Loucy (cell line): ENCODE measurements around the gene USP20.

Experiments used
- CTCF ChIP-seq: fragments of 200-600 bp; sonication (generic); conservative IDR thresholded peaks from 2 replicates; pipeline ENCODE4 v1.5.1; 2014; ENCODE audit warnings: mild to moderate bottlenecking, antibody characterized with exemption, low read length
- EZH2phosphoT487 ChIP-seq: fragments of 200-600 bp; IDR thresholded peaks from 2 replicates; pipeline ENCODE4 v1.6.1; 2018; ENCODE audit warnings: antibody characterized with exemption, mild to moderate bottlenecking, moderate library complexity, borderline replicate concordance

GRCh38 chr9:129801504-129801903, 33.8 kb upstream of the USP20 start:
- no peak for TF ChIP-seq CTCF
- TF ChIP-seq EZH2phosphoT487 = no peak
